ENCODE results near the gene WFIKKN1. TPM values are rescaled to one million over a fixed set of nuclear protein-coding genes. Genes with fewer than 3 reads are reported as not detected.

Gene WFIKKN1
- total and polyA plus RNA-seq, 2 experiments from 2014 or later: 0.43 to 0.88 TPM

GRCh38 chr16:648781-649589, 18.2 kb downstream of the WFIKKN1 start, which contains the start of gene WDR90:
Gene WDR90 (plus strand): TSS chr16:649365. CDS start chr16:649417, 52 bp downstream.
- H3K9me3 ChIP-seq (ENCODE audit: low read depth): no peaks in the 10 kb centered on the region
- peak within 1 kb of the TSS; percentile 72 for H2AFZ ChIP-seq
- H3K4me2 ChIP-seq: peak within 1 kb of the TSS; percentile 94
- TF ChIP-seq CTCF (IDR thresholded peaks at IDR 0.05; ENCODE audit: poor library complexity): no peak
- no peak for TF ChIP-seq EZH2phosphoT487 (IDR thresholded peaks at IDR 0.05; ENCODE audit: low read depth, severe bottlenecking, unreplicated experiment)
- no peak for TF ChIP-seq EZH2 (IDR thresholded peaks at IDR 0.05; ENCODE audit: borderline replicate concordance)
- DNase-seq (ENCODE audit: low spot score): peak; percentile 96
- peak within 1 kb of the TSS; percentile 72 for H3K4me3 ChIP-seq
- no peaks in the 10 kb centered on the region for H4K20me1 ChIP-seq (ENCODE audit: insufficient read depth, poor library complexity, severe bottlenecking)
- WGBS (ENCODE audit: low lambda C conversion rate, missing lambda C conversion rate): 5% methylated on average over 73 of the region's 91 CpGs
- H3K79me2 ChIP-seq: peaks cover 42% of the 10 kb centered on the region
- peaks cover 45% of the 10 kb centered on the region for H3K4me1 ChIP-seq (ENCODE audit: insufficient read depth)
- H3K9me2 ChIP-seq (replicated peaks; ENCODE audit: insufficient read depth): no peaks in the 10 kb centered on the region
- peak within 1 kb of the TSS; percentile 98 for H3K27ac ChIP-seq
- H3K36me3 ChIP-seq (replicated peaks; ENCODE audit: insufficient read depth, low read depth): no peaks in the 10 kb centered on the region
- H3K27me3 ChIP-seq: no peaks in the 10 kb centered on the region

- H3K4me1 ChIP-seq (ENCODE audit: insufficient read depth): peaks cover 38% of the 10 kb centered on the region
- TF ChIP-seq EZH2phosphoT487 (IDR thresholded peaks at IDR 0.05; ENCODE audit: low read depth, severe bottlenecking, unreplicated experiment): no peak
- no peak for TF ChIP-seq EZH2 (IDR thresholded peaks at IDR 0.05; ENCODE audit: borderline replicate concordance)
- no peaks in the 10 kb centered on the region for H3K9me2 ChIP-seq (replicated peaks; ENCODE audit: insufficient read depth)
- DNase-seq (ENCODE audit: low spot score): no peak
- H3K4me3 ChIP-seq: peak overlapping the region; percentile 72
- WGBS (ENCODE audit: low lambda C conversion rate, missing lambda C conversion rate): 13% methylated on average over 26 of the region's 44 CpGs
- no peaks in the 10 kb centered on the region for H4K20me1 ChIP-seq (ENCODE audit: insufficient read depth, poor library complexity, severe bottlenecking)
- H3K27me3 ChIP-seq: no peaks in the 10 kb centered on the region
- peaks cover 36% of the 10 kb centered on the region for H3K79me2 ChIP-seq
- peak overlapping the region; percentile 59 for H2AFZ ChIP-seq
- no peaks in the 10 kb centered on the region for H3K9me3 ChIP-seq (ENCODE audit: low read depth)
- no peak overlapping the region for H3K27ac ChIP-seq
- peak overlapping the region; percentile 94 for H3K4me2 ChIP-seq
- H3K36me3 ChIP-seq (replicated peaks; ENCODE audit: insufficient read depth, low read depth): no peaks in the 10 kb centered on the region
These were observed 18.8 kb downstream of the WFIKKN1 start for GRCh38 chr16:649631-650030.

GRCh38 chr16:651844-652243, 21.1 kb downstream of the WFIKKN1 start:
- Histone ChIP-seq H3K36me3 (replicated peaks; ENCODE audit: insufficient read depth, low read depth) (no peaks in the 10 kb centered on the region), H3K9me3 (ENCODE audit: low read depth) (no peaks in the 10 kb centered on the region), H3K4me3 (no peak overlapping the region), H4K20me1 (ENCODE audit: insufficient read depth, poor library complexity, severe bottlenecking) (no peaks in the 10 kb centered on the region), H3K4me2 (no peak overlapping the region), H3K27ac (no peak overlapping the region), H3K79me2 (peaks cover 16% of the 10 kb centered on the region), H3K27me3 (no peaks in the 10 kb centered on the region), H3K9me2 (replicated peaks; ENCODE audit: insufficient read depth) (no peaks in the 10 kb centered on the region), H2AFZ (no peak overlapping the region), H3K4me1 (ENCODE audit: insufficient read depth) (peaks cover 19% of the 10 kb centered on the region)
- no peak for TF ChIP-seq EZH2 (IDR thresholded peaks at IDR 0.05; ENCODE audit: borderline replicate concordance)
- TF ChIP-seq CTCF (IDR thresholded peaks at IDR 0.05; ENCODE audit: poor library complexity): no peak
- no peak for TF ChIP-seq EZH2phosphoT487 (IDR thresholded peaks at IDR 0.05; ENCODE audit: low read depth, severe bottlenecking, unreplicated experiment)
- DNase-seq (ENCODE audit: low spot score): no peak
- WGBS (ENCODE audit: low lambda C conversion rate, missing lambda C conversion rate): 92% methylated on average over 22 of the region's 22 CpGs
